RCC 7860 (cell line): ENCODE data around the gene MS4A18.

Experiments used
- DNase-seq: peaks from one replicate; pipeline ENCODE4 v3.0.0-alpha.2; 2015; ENCODE audit warnings: low spot score
- FAIRE-seq: peaks from 2 replicates; lab custom pipeline; 2012; peaks lifted over from hg19 to GRCh38; lab: Jason Lieb, UNC

Gene MS4A18

DNA sequence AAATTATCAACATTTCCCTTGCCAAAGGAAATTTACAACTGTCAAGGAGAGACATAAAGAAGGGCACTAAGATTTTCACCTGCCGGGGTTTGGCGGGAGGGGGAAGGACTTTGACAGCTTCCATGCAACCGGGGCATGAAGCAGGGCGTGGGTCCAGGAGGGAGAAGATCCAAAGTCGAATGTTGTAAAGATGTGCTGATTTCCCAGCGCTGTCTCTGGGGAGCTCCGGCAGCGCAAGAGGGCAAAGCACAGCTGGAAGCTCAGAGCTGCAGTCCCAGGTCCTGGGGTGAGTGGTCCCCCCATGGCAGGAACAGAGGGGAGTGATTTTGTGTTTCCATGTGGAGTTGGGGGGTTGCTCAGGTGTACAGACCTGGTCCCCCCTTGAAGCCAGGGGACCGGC is 60.6 kb downstream of the MS4A18 start, which contains the start of gene MS4A10:
Gene MS4A10 (plus strand): TSS at position 198 of the 400 bp plus-strand sequence. CDS start 5,003 bp downstream, outside the sequence.
- no peak for DNase-seq
- FAIRE-seq = no peak

DNA sequence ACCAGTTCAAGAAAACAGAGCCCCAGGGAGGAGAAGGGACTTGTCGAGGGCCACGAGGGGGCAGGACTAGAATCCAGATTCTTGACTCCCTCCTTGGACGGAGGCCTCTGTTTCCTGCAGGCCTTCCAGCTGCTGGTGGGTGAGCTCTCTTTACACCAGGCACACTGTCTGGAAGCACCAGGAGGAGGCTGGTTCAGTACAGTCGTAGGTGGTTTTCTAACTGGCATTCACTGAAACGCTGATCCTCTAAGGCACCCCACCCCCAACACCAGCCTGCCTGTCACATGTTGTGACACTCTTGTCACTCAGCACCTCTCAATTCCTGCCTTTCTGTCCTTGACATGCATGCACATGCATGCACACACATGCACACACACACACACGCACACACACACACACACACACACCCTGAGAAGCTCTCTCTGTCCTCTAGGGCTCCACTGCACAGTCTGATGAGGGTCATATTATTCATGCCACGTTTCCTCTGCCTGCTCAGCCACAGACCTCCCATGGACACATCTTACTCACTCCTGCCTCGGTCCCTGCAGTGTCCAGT is 61.4 kb downstream of the MS4A18 start:
- FAIRE-seq (no peak), DNase-seq (peak; percentile 37)

DNA sequence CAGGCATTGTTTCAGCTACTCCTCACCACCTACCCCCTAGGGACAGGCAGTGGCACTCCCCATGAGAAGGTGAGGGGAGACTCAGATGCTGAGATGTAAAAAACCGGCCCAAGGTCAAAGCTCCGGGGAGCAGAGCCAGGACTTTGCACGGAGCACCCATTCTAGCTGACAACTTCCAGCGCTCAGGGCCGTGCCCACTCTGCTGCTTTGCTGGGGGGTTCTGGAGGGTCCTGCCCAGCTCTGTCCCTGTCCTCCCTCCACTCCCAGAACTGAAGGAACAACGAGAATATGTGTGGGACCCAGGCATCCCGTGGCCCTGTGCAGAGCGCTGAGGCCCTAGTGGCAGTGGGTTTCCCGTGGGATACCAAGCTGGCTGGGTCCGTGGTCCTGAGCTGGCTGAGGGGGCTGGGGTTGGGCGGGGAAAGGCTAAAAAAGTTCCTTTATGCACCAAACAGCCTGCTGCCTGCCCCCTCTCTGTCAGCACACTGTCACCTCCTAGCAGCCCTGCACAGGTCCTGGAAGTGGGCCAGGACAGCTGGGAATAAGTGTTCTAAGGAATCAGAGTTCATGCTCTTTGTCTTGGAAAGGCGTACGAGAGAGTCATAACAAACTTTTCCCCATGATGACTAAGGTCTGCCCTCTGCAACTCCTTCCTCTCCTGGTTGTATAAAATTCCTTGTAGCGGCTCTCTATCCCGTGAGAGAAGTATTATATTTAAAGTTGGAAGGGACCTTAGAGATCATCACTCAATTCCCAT is 62.5 kb downstream of the MS4A18 start:
- no peak for FAIRE-seq
- peak; percentile 54 for DNase-seq

DNA sequence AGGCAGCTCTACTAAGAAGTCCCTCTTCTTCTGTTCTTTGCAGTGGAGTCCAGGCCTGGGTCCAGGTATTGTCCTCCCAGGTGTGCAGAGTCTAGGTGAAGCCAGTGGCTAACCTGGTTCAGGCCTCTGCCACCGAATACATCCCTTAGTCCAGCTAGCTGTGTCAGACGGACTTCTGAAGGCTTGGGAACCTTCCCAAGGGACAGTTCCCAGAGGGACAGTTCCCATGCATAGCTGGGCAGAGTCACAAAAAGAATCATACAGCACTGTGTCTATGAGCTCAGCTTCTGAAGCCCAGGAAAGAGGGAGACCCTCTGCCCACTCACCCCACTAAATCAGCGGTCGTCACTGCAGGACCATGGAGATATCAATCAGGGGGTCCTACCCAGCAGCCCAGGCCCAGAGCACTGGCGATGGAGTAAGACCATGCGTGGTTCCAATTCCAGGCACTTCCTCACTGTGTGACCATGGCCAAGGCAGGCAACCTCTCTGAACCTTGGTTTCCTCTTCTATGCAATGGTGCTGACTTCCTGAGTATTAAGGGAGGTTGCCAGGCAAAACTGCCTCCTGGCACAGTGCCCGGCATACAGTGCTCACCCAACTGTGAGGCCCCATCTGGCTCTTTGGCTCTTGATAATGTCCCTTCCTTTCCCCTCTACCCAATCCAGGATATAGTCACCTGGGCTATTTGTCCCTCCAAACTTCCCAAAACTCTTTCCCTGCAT is 64.0 kb downstream of the MS4A18 start:
- peak; percentile 6 for DNase-seq
- FAIRE-seq = no peak

DNA sequence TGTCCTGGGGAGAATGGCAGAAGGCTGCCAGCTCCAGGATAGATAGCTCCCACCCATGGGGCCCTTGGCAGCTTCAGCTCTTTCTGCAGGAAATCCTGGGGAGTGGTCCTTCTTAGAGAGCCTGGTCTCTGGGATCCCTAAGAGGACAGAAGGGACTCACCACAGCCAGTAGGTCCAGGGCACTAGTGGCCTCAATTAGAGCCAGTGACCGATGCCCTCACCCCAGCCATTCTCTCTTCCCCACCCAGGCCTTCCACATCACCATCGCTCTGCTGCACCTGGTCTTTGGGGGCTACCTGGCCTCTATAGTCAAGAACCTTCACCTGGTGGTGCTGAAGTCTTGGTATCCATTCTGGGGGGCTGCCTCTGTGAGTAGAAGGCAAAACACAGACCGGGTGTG is 66.2 kb downstream of the MS4A18 start:
- FAIRE-seq = no peak
- no peak for DNase-seq

DNA sequence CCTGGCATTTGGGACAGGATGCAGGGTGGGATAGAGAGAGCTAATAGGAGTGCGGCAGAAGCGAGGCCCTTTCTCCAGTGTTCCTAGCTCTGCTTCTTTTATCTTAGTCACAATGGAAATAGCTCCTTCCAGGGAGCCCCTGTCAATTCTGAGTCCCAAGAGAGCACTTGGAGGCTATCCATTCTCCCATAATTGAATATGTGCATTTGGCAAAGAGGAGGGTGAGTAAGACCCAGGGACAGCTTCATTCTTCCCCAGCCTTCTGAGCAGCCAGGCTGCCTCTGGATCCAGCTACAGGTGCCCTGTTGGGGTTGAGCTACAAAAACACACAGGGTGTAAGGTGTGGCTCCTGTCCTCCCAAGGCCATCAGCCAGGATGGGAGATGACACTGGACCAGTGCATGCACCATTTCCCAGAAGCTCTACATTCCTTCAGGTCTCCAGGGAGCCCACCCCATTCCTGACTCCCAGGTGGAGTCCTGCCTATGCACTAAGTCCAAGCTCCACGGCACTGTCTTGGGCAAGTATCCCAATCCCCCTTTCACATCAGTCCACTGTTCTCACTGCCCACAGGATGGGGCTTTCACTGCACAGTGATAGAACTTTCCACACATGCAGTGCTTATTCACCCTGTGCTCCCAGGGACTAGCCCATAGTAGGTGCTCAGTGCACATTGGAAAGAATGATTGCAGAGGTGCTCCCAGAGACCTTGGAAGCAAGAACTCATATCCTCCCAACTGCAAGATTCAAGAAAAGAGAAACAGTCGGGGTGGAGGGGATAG is 66.8 kb downstream of the MS4A18 start:
- no peak for FAIRE-seq
- no peak for DNase-seq

DNA sequence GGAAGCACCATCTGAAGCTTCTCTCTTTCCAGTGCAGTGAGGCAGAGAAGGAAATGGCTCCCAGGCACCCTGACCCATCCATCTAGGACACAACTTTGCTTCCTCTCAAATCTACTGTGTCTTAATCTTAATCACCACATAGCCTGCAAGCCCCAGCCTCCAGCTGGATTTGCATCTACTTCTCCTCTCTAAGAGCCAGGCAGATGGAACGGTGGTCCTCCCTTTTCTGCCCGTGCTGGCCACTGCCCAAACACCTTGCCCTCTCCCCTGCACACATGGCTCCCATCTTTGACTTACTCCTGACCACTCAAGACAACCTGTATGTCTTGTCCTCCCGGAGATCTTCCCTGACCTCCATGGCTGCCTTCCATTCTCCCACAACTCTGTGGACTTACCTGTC is 68.0 kb downstream of the MS4A18 start:
- FAIRE-seq (no peak), DNase-seq (no peak)
